Measurements from ENCODE around the gene HECTD1. TPM values are rescaled to one million over a fixed set of nuclear protein-coding genes. Genes with fewer than 3 reads are reported as not detected.

HECTD1 gene
- total and polyA plus RNA-seq, 10 of the 15 experiments (the other 5 are each of a cell fraction or from before 2014, with no cell fraction given), result 27.3 to 116 (median 57.7) TPM

DNA sequence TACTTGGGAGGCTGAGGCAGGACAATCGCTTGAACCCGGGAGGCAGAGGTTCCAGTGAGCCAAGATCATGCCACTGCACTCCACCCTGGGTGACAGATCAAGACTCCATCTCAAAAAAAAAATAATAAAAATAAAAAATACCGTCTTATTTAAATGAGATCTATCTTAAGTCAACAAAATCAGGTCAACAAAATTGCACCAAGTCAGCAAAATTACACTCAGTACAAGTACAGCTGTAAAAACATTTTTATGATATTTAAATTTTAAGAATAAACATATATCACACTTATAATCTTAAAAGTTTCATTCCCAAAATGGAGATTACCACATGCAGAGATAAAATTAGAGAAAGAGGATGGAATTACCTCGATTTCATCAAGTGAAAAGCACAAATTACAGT, 33.2 kb downstream of the HECTD1 start:
- Histone ChIP-seq H4K20me1 (ENCODE audit: control insufficient read depth, insufficient read depth) (no peaks in the 10 kb centered on the region), H3K9me3 (replicated peaks; ENCODE audit: control insufficient read depth, insufficient read depth, low read length) (no peaks in the 10 kb centered on the region), H3K27ac (ENCODE audit: control insufficient read depth, insufficient read depth) (no peak overlapping the region), H3K4me3 (no peak overlapping the region), H3K9ac (ENCODE audit: control insufficient read depth, insufficient read depth, low read length) (no peak overlapping the region), H3K27me3 (replicated peaks in 1 of 2; ENCODE audit: control insufficient read depth in 2 of 2, insufficient read depth in 2 of 2, low read length in 1 of 2) (no peaks in the 10 kb centered on the region), H3K36me3 (ENCODE audit: control insufficient read depth in 2 of 2, insufficient read depth in 2 of 2, low read length in 1 of 2) (peaks cover 3 to 18% of the 10 kb centered on the region in 2 experiments; a peak in 3 of 4 replicates), H2AFZ (ENCODE audit: control insufficient read depth, low read depth, low read length) (no peak overlapping the region), H3K79me2 (ENCODE audit: control insufficient read depth, insufficient read depth, low read length) (no peaks in the 10 kb centered on the region), H3K4me1 (ENCODE audit: control insufficient read depth, insufficient read depth, low read length) (no peaks in the 10 kb centered on the region), H3K4me2 (ENCODE audit: control insufficient read depth, insufficient read depth) (no peak overlapping the region)
- FAIRE-seq (no peak), ATAC-seq (no peak), DNase-seq (ENCODE audit: low read depth, low spot score) (no peak)
- ChIA-PET SMC1A (ENCODE audit: uncharacterized antibody, unreplicated experiment) (interaction anchor here (1.0 kb wide), 1 partner anchor 31 kb away, joined by 3 read pairs; no protein-coding TSS in a partner anchor), POLR2A (no interaction called here), CTCF (interaction anchor here (2.0 kb wide), 1 partner anchor 46 kb away, joined by 4 read pairs; no protein-coding TSS in a partner anchor), RAD21 (ENCODE audit: unreplicated experiment) (no interaction called here)
- intact Hi-C loops (cut with micrococcal nuclease; ENCODE audit: unreplicated experiment) (no loop called here), in situ Hi-C loops (cut with MboI) (no loop called here)
- no TSS peak for BruUV-seq (replicated peaks)
- TF ChIP-seq RB1 (IDR thresholded peaks at IDR 0.05; ENCODE audit: borderline replicate concordance) (no peak), TCF12 (IDR thresholded peaks at IDR 0.05; ENCODE audit: low read depth, low read length) (no peak)
- 95% methylated on average over 4 of the region's 4 CpGs for WGBS (ENCODE audit: insufficient coverage, insufficient replicate concordance, low lambda C conversion rate, missing lambda C conversion rate)

DNA sequence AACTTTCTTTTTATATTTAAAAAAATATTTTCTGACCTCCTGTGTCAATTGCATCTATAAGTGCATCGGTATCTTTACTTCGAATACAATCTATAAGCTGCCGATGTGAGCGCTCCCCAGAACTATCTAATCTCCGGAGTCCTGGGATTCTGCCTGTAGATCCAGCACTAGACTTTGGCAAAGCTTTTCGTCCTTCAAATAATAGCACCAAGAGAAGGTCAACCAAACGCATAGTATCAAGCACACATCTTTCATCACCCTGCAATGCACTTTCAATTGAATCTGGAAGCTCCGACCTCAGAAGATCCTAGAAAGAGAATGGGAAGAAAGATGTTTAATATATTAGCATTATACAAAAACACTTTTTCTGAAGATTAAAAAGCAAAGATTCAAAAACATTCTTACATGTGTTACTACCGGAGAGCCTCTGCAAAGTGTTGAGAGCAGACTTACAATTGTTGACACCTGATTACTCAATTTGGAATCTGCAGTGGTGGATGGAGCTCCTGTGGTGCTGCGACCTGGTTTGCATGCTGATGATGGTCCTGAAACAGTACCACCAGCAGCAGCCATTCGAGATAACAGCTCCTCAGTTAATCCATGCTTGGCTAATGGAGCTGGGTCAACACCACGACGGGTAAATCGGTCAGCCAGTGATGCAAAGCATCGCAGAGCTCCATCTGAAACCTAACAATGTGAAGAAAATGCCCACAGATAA, 34.3 kb downstream of the HECTD1 start:
- H2AFZ ChIP-seq (ENCODE audit: control insufficient read depth, low read depth, low read length), result no peak overlapping the region
- ChIA-PET RAD21 (ENCODE audit: unreplicated experiment) (no interaction called here), CTCF (interaction anchor here (2.0 kb wide), 1 partner anchor 45 kb away, joined by 4 read pairs; no protein-coding TSS in a partner anchor), SMC1A (ENCODE audit: uncharacterized antibody, unreplicated experiment) (interaction anchor here (0.7 to 1.3 kb wide), 4 partner anchors 9 to 153 kb away, joined by 3 to 5 read pairs (median 3); no protein-coding TSS in a partner anchor), POLR2A (no interaction called here)
- no peaks in the 10 kb centered on the region for H3K27me3 ChIP-seq (replicated peaks in 1 of 2; ENCODE audit: control insufficient read depth in 2 of 2, insufficient read depth in 2 of 2, low read length in 1 of 2)
- H3K4me3 ChIP-seq, result no peak overlapping the region
- in situ Hi-C loops (cut with MboI) (no loop called here), intact Hi-C loops (cut with micrococcal nuclease; ENCODE audit: unreplicated experiment) (no loop called here)
- no peaks in the 10 kb centered on the region for H3K79me2 ChIP-seq (ENCODE audit: control insufficient read depth, insufficient read depth, low read length)
- H3K9ac ChIP-seq (ENCODE audit: control insufficient read depth, insufficient read depth, low read length), result no peak overlapping the region
- 93% methylated on average over 15 of the region's 15 CpGs for WGBS (ENCODE audit: insufficient coverage, insufficient replicate concordance, low lambda C conversion rate, missing lambda C conversion rate)
- no peak overlapping the region for H3K27ac ChIP-seq (ENCODE audit: control insufficient read depth, insufficient read depth)
- H3K9me3 ChIP-seq (replicated peaks; ENCODE audit: control insufficient read depth, insufficient read depth, low read length), result no peaks in the 10 kb centered on the region
- FAIRE-seq, result no peak
- H3K4me2 ChIP-seq (ENCODE audit: control insufficient read depth, insufficient read depth), result no peak overlapping the region
- BruUV-seq (replicated peaks), result no TSS peak
- no peaks in the 10 kb centered on the region for H4K20me1 ChIP-seq (ENCODE audit: control insufficient read depth, insufficient read depth)
- no peak for DNase-seq (ENCODE audit: low read depth, low spot score)
- ATAC-seq, result no peak
- H3K4me1 ChIP-seq (ENCODE audit: control insufficient read depth, insufficient read depth, low read length), result no peaks in the 10 kb centered on the region
- H3K36me3 ChIP-seq (ENCODE audit: control insufficient read depth in 2 of 2, insufficient read depth in 2 of 2, low read length in 1 of 2), result peaks cover 3 to 22% of the 10 kb centered on the region in 2 experiments; a peak in 3 of 4 replicates
- TF ChIP-seq YY1 (IDR thresholded peaks at IDR 0.05; ENCODE audit: low read depth, low read length), result no peak
- TF ChIP-seq RUNX3 (IDR thresholded peaks at IDR 0.05; ENCODE audit: low read length), result no peak
- TF ChIP-seq HDAC2 (IDR thresholded peaks at IDR 0.05), result no peak
- TF ChIP-seq, protein P1, sequence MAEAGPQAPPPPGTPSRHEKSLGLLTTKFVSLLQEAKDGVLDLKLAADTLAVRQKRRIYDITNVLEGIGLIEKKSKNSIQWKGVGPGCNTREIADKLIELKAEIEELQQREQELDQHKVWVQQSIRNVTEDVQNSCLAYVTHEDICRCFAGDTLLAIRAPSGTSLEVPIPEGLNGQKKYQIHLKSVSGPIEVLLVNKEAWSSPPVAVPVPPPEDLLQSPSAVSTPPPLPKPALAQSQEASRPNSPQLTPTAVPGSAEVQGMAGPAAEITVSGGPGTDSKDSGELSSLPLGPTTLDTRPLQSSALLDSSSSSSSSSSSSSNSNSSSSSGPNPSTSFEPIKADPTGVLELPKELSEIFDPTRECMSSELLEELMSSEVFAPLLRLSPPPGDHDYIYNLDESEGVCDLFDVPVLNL (IDR thresholded peaks at IDR 0.05; ENCODE audit: low read depth, low read length), result no peak
- no peak for TF ChIP-seq POLR2AphosphoS5 (IDR thresholded peaks at IDR 0.05; ENCODE audit: low read length)
- TF ChIP-seq PAX8 (IDR thresholded peaks at IDR 0.05), result no peak
- no peak for TF ChIP-seq ZBED1 (IDR thresholded peaks at IDR 0.05; ENCODE audit: borderline replicate concordance)
- TF ChIP-seq, protein P2, sequence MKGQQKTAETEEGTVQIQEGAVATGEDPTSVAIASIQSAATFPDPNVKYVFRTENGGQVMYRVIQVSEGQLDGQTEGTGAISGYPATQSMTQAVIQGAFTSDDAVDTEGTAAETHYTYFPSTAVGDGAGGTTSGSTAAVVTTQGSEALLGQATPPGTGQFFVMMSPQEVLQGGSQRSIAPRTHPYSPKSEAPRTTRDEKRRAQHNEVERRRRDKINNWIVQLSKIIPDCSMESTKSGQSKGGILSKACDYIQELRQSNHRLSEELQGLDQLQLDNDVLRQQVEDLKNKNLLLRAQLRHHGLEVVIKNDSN (IDR thresholded peaks at IDR 0.05; ENCODE audit: borderline replicate concordance, extremely low read length, insufficient read depth, low read depth, low read length), result no peak
- TF ChIP-seq, protein P3, sequence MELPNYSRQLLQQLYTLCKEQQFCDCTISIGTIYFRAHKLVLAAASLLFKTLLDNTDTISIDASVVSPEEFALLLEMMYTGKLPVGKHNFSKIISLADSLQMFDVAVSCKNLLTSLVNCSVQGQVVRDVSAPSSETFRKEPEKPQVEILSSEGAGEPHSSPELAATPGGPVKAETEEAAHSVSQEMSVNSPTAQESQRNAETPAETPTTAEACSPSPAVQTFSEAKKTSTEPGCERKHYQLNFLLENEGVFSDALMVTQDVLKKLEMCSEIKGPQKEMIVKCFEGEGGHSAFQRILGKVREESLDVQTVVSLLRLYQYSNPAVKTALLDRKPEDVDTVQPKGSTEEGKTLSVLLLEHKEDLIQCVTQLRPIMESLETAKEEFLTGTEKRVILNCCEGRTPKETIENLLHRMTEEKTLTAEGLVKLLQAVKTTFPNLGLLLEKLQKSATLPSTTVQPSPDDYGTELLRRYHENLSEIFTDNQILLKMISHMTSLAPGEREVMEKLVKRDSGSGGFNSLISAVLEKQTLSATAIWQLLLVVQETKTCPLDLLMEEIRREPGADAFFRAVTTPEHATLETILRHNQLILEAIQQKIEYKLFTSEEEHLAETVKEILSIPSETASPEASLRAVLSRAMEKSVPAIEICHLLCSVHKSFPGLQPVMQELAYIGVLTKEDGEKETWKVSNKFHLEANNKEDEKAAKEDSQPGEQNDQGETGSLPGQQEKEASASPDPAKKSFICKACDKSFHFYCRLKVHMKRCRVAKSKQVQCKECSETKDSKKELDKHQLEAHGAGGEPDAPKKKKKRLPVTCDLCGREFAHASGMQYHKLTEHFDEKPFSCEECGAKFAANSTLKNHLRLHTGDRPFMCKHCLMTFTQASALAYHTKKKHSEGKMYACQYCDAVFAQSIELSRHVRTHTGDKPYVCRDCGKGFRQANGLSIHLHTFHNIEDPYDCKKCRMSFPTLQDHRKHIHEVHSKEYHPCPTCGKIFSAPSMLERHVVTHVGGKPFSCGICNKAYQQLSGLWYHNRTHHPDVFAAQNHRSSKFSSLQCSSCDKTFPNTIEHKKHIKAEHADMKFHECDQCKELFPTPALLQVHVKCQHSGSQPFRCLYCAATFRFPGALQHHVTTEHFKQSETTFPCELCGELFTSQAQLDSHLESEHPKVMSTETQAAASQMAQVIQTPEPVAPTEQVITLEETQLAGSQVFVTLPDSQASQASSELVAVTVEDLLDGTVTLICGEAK (IDR thresholded peaks at IDR 0.05; ENCODE audit: borderline replicate concordance), result no peak
